NCI-H1417 treated with DMSO at 0.1 percent for 48 hours (cell line): ENCODE measurements around the gene KLHDC4.
A peak's percentile ranks its signal among the peaks of the same experiment; 100 is the strongest.
"Not testable (repeated sequence)": the region's sequence is repeated elsewhere in the genome, so short reads cannot be mapped to it uniquely, and the experiment has no call there.

Source experiments
- DNase-seq: peaks from one replicate; lab custom pipeline; 2025; lab: John Stamatoyannopoulos, UW

The KLHDC4 gene

GRCh38 chr16:87788730-87789436, 23.1 kb upstream of the KLHDC4 start:
- DNase-seq, result not testable (repeated sequence)

GRCh38 chr16:87787451-87788091, 21.8 kb upstream of the KLHDC4 start:
- DNase-seq, result not testable (repeated sequence)

GRCh38 chr16:87784812-87785211, 19.0 kb upstream of the KLHDC4 start:
- DNase-seq, result no peak

- no peak for DNase-seq
Measured at GRCh38 chr16:87782033-87782432, 16.2 kb upstream of the KLHDC4 start.

- peak; percentile 33 for DNase-seq
Measured at GRCh38 chr16:87780385-87780989, 14.7 kb upstream of the KLHDC4 start.

- DNase-seq, result peak; percentile 78
Measured at GRCh38 chr16:87778830-87779579, 13.2 kb upstream of the KLHDC4 start.

GRCh38 chr16:87778476-87778829, 12.7 kb upstream of the KLHDC4 start:
- DNase-seq, result no peak

- not testable (repeated sequence) for DNase-seq
Measured at GRCh38 chr16:87773836-87774235, 8.1 kb upstream of the KLHDC4 start.

- not testable (repeated sequence) for DNase-seq
Measured at GRCh38 chr16:87767456-87767855, 1.7 kb upstream of the KLHDC4 start.

- no peak for DNase-seq
Measured at GRCh38 chr16:87766485-87766797, 655 bp upstream of the KLHDC4 start.

GRCh38 chr16:87765473-87765775, 362 bp downstream of the KLHDC4 start:
- no peak for DNase-seq

- DNase-seq, result no peak
Measured at GRCh38 chr16:87764600-87765472, 950 bp downstream of the KLHDC4 start.

GRCh38 chr16:87762620-87763019, 3.2 kb downstream of the KLHDC4 start:
- no peak for DNase-seq

GRCh38 chr16:87762071-87762571, 3.7 kb downstream of the KLHDC4 start:
- DNase-seq, result no peak

- DNase-seq, result no peak
Measured at GRCh38 chr16:87761060-87761459, 4.7 kb downstream of the KLHDC4 start.

GRCh38 chr16:87757841-87758426, 7.9 kb downstream of the KLHDC4 start:
- no peak for DNase-seq

GRCh38 chr16:87754535-87754934, 11.3 kb downstream of the KLHDC4 start:
- no peak for DNase-seq

GRCh38 chr16:87747626-87748414, 18.0 kb downstream of the KLHDC4 start:
- no peak for DNase-seq

- no peak for DNase-seq
Measured at GRCh38 chr16:87746178-87746577, 19.6 kb downstream of the KLHDC4 start.

GRCh38 chr16:87744750-87745514, 20.9 kb downstream of the KLHDC4 start:
- no peak for DNase-seq
